ENCODE results near the gene ODAD2. TPM values are rescaled to one million over a fixed set of nuclear protein-coding genes. Genes with fewer than 3 reads are reported as not detected.

Gene ODAD2
- total RNA-seq, 4 donors from 2014 or later = 0.39 to 0.83 (median 0.79) TPM

Small RNA genes lying within 50 kb of the gene (small RNA-seq; reads per million reads assigned to genes)
- 0 reads per million in 3 donors for gene MRPS21P5
- 0 reads per million in 3 donors for gene RN7SKP132
